GM12878 (cell line): ENCODE measurements around the gene CDH4. TPM values are rescaled to one million over a fixed set of nuclear protein-coding genes. Genes with fewer than 3 reads are reported as not detected.

Experiments used
- IRF5 ChIP-seq: fragments of 450-650 bp; IDR thresholded peaks from 2 replicates; pipeline ENCODE4 v1.6.1; 2017; ENCODE audit warnings: borderline replicate concordance
- MLLT1 ChIP-seq: fragments of 450-650 bp; IDR thresholded peaks from 2 replicates; pipeline ENCODE4 v1.6.1; 2016; ENCODE audit warnings: mild to moderate bottlenecking
- REST ChIP-seq: IDR thresholded peaks from 2 replicates; pipeline ENCODE4 v1.6.1; 2012; ENCODE audit warnings: mild to moderate bottlenecking, low read depth, low read length
- ZZZ3 ChIP-seq: IDR thresholded peaks from 2 replicates; pipeline ENCODE4 v1.6.1; 2011; ENCODE audit warnings: low read depth; ENCODE audit not compliant: control insufficient read depth, insufficient read length
- polyA plus RNA-seq, 11 experiments: library from polyadenylated mRNA; depleted of rRNA in 4 of 11; unstranded in 6 of 11; stranded (reverse) in 5 of 11; fragments of >200 nt; fragmentation: Nextera tagmentation in 4 of 11; fragmentation: Illumina TruSeq in 1 of 11; extraction: Ambion mirVana in 4 of 11; extraction: Trizol in 1 of 11; gene quantifications; 1 replicate in 1 of 11; 2 replicates in 10 of 11; pipeline versions ENCODE4 v1.2.1 to v1.2.3, GENCODE V29; 2011 to 2016; ENCODE audit warnings: inconsistent platforms in 2 of 11, missing spikeins in 2 of 11, low read depth in 1 of 11
- total RNA-seq, 4 experiments: library from RNA; depleted of rRNA in 3 of 4; stranded (reverse); fragments of >200 nt in 3 of 4; fragmentation: Illumina TruSeq in 1 of 4; extraction: Trizol in 1 of 4; gene quantifications; 2 replicates each; pipeline versions ENCODE4 v1.2.1 to v1.2.3, GENCODE V29; 2013 to 2021
- TF ChIP-seq, protein P1 (sequence below): fragments of 450-650 bp; formaldehyde crosslinking; IDR thresholded peaks from 2 replicates; pipeline ENCODE4 v1.5.0; 2022; ENCODE audit warnings: mild to moderate bottlenecking, missing genetic modification characterization

The CDH4 gene
- total and polyA plus RNA-seq, 10 of the 15 experiments (the other 5 are each of a cell fraction or from before 2014, with no cell fraction given) = not detected

DNA sequence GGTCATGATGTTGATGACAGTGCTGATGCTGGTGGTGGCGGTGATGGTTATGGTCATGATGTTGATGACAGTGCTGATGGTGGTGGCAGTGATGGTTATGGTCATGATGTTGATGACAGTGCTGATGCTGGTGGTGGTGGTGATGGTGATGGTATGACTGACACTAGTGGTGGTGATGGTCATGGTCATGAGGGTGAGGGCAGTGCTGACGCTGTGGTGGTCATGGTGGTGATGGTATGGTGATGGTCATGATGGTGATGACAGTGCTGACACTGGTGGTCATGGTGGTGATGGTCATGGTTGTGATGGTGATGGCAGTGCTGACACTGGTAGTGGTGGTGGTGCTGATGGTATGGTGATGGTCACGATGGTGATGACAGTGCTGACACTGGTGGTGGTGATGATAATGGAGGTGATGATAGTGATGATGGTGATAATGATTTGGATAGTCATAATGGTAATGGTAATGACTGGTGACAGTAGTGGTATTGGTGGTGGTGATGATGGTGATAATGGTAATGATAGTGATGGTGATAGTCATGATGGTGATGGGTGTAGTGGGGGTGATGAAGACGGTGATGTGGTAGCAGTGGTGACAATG is 206.2 kb downstream of the CDH4 start (continued):
- TF ChIP-seq, protein P1, sequence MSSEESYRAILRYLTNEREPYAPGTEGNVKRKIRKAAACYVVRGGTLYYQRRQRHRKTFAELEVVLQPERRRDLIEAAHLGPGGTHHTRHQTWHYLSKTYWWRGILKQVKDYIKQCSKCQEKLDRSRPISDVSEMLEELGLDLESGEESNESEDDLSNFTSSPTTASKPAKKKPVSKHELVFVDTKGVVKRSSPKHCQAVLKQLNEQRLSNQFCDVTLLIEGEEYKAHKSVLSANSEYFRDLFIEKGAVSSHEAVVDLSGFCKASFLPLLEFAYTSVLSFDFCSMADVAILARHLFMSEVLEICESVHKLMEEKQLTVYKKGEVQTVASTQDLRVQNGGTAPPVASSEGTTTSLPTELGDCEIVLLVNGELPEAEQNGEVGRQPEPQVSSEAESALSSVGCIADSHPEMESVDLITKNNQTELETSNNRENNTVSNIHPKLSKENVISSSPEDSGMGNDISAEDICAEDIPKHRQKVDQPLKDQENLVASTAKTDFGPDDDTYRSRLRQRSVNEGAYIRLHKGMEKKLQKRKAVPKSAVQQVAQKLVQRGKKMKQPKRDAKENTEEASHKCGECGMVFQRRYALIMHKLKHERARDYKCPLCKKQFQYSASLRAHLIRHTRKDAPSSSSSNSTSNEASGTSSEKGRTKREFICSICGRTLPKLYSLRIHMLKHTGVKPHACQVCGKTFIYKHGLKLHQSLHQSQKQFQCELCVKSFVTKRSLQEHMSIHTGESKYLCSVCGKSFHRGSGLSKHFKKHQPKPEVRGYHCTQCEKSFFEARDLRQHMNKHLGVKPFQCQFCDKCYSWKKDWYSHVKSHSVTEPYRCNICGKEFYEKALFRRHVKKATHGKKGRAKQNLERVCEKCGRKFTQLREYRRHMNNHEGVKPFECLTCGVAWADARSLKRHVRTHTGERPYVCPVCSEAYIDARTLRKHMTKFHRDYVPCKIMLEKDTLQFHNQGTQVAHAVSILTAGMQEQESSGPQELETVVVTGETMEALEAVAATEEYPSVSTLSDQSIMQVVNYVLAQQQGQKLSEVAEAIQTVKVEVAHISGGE (CRISPR knock-in tag) = no peak
- TF ChIP-seq REST (no peak), IRF5 (no peak), ZZZ3 (no peak), MLLT1 (no peak)
